Left lung (tissue), 10 donors: ENCODE data around the gene HDX. TPM values are rescaled to one million over a fixed set of nuclear protein-coding genes. Genes with fewer than 3 reads are reported as not detected.

ENCODE experiments used
- ATAC-seq: fragments of 200-7000 bp; cut with Tn5 transposase; one replicate; pipeline ENCODE4 v1.9.1; 2020; ENCODE audit warnings: moderate library complexity
- DNase-seq, 4 donors: peaks; one replicate each; pipeline ENCODE4 v3.0.0-alpha.2; 2013 to 2020
- H3K27ac ChIP-seq, 2 donors: fragments of 200-600 bp; sonication (generic) in 1 of 2; one replicate each; pipeline versions ENCODE4 v1.5.0 to v1.8.0; 2020 to 2021
- H3K27me3 ChIP-seq, 2 donors: fragments of 200-600 bp; sonication (generic) in 1 of 2; one replicate each; pipeline versions ENCODE4 v1.5.0 to v1.8.0; 2020 to 2021
- H3K36me3 ChIP-seq, 2 donors: fragments of 200-600 bp; sonication (generic) in 1 of 2; one replicate each; pipeline versions ENCODE4 v1.5.0 to v1.8.0; 2020 to 2021
- H3K4me1 ChIP-seq, 2 donors: fragments of 200-600 bp; one replicate each; pipeline ENCODE4 v1.8.0; 2021
- H3K4me3 ChIP-seq, 2 donors: fragments of 200-600 bp; sonication (generic) in 1 of 2; one replicate each; pipeline versions ENCODE4 v1.5.0 to v1.8.0; 2020 to 2021; ENCODE audit warnings: mild to moderate bottlenecking in 1 of 2
- H3K9me3 ChIP-seq, 2 donors: fragments of 200-600 bp; sonication (generic) in 1 of 2; one replicate each; pipeline versions ENCODE4 v1.5.0 to v1.8.0; 2020 to 2021
- intact Hi-C, 2 donors: fragments of 100-400 bp; cut with DNase I; formaldehyde crosslinking; loops; one replicate each; pipeline versions ENCODE4 v1.11.2 to v1.14.2; 2022
- polyA plus RNA-seq, 6 donors: library from polyadenylated mRNA; unstranded; fragments of 120-200 nt; gene quantifications; one replicate each; pipeline ENCODE4 v1.2.1, GENCODE V29; 2013; ENCODE audit not compliant: insufficient read length in 6 of 6
- total RNA-seq, 2 donors: library from RNA; stranded (reverse); fragmentation: NEBNext Ultra II Directional; extraction: Animal tissue kit (Norgen Biotek cat#: 25700); gene quantifications; one replicate each; pipeline ENCODE4 v1.2.1, GENCODE V29; 2021
- TF ChIP-seq, protein P1 (sequence below), 2 donors: fragments of 200-600 bp; sonication (generic) in 1 of 2; IDR thresholded peaks; one replicate each; pipeline versions ENCODE4 v1.5.0 to v1.8.0; 2021; ENCODE audit warnings: antibody characterized with exemption in 2 of 2
- donor health status: DM: no; HTN: yes; CAD: no.
- donor health status: DM: no; HTN: no; CAD: no.

The HDX gene
- total and polyA plus RNA-seq, 8 donors: 4.4 to 7.7 (median 6.6) TPM

DNA sequence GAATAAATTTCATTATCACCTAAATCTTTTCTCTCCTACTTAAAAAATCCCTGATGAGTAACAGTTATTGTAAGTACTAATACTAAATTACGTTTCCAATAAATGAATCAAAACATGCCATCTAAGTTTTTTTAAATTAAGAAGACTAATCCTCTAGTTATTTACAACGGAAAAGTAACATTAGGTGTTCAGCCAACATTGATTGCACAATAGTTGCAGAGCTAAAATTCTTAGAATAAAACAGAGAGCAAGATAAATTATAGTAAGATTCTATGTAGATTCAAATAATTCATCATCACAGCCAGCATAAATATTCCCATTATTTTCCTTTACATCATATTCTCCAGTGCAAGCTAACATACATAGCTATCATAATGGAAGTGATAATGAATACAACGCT lies 139.2 kb downstream of the HDX start:
- ATAC-seq: no peak
- Histone ChIP-seq H3K27ac (no peak overlapping the region), H3K9me3 (no peaks in the 10 kb centered on the region), H3K36me3 (no peaks in the 10 kb centered on the region), H3K4me3 (no peak overlapping the region), H3K4me1 (no peaks in the 10 kb centered on the region), H3K27me3 (no peaks in the 10 kb centered on the region)
- TF ChIP-seq, protein P1, sequence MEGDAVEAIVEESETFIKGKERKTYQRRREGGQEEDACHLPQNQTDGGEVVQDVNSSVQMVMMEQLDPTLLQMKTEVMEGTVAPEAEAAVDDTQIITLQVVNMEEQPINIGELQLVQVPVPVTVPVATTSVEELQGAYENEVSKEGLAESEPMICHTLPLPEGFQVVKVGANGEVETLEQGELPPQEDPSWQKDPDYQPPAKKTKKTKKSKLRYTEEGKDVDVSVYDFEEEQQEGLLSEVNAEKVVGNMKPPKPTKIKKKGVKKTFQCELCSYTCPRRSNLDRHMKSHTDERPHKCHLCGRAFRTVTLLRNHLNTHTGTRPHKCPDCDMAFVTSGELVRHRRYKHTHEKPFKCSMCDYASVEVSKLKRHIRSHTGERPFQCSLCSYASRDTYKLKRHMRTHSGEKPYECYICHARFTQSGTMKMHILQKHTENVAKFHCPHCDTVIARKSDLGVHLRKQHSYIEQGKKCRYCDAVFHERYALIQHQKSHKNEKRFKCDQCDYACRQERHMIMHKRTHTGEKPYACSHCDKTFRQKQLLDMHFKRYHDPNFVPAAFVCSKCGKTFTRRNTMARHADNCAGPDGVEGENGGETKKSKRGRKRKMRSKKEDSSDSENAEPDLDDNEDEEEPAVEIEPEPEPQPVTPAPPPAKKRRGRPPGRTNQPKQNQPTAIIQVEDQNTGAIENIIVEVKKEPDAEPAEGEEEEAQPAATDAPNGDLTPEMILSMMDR (IDR thresholded peaks at IDR 0.05): no peak
- DNase-seq: peak in 1 of 4 donors; percentile 13
- intact Hi-C loops: no loop called here

DNA sequence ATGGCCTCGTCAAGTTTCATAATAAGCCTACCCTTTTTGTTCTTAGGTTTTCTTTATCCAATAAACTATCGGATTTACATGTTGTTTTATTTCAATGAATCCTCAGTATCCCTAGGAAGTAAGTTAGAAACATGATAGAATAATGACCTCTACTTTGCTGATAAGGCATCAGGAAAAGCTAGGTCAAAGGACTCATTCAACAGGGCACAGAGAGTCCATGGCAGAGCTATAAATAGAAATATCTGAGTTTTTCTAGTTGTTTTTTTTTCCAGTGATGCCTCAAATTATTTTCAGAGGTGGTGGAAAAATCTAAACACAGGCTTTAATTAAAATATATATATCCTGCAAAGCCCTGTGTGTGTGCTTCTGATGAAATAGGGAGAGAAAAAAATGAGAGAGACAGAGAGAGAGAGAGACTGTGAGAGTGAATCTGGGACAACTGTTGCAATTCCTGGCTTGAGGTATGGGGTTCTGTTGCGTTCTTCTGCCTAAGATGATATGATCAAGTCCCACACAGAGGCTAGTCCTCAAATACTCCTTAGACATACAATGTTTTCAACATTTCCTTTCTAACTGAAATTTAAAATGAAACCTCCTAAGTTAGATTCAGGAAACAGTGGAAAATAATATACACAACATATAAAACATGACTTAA lies 139.9 kb downstream of the HDX start:
- no peak overlapping the region for H3K27ac ChIP-seq
- TF ChIP-seq, protein P1 (IDR thresholded peaks at IDR 0.05): no peak
- H3K4me3 ChIP-seq: no peak overlapping the region
- no peaks in the 10 kb centered on the region for H3K27me3 ChIP-seq
- no peaks in the 10 kb centered on the region for H3K36me3 ChIP-seq
- DNase-seq (peak in 1 of 4 donors; percentile 17), ATAC-seq (no peak)
- no peaks in the 10 kb centered on the region for H3K4me1 ChIP-seq
- H3K9me3 ChIP-seq: no peaks in the 10 kb centered on the region
- intact Hi-C loops: no loop called here

DNA sequence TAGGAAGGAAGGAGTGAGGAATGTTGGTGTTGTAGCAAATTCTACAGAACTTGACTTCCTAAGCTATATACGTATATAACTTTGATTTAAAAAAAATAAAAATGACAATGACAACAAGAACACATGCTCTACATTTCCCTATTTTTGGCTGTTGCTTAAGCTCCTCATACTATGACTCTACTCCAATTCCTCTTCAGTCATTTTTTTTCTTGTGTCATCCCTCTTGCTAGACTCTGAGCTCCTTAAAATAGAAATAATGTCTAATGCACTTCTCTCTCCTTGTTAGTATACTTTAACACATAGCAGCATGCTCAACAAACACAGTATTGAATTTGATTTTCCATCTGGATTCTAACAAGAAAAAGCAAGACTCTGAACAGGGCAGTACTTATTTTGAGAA lies 144.0 kb downstream of the HDX start:
- H3K36me3 ChIP-seq: no peaks in the 10 kb centered on the region
- H3K4me1 ChIP-seq: no peaks in the 10 kb centered on the region
- TF ChIP-seq, protein P1 (IDR thresholded peaks at IDR 0.05): no peak
- no peaks in the 10 kb centered on the region for H3K9me3 ChIP-seq
- H3K27ac ChIP-seq: no peak overlapping the region
- H3K27me3 ChIP-seq: no peaks in the 10 kb centered on the region
- H3K4me3 ChIP-seq: no peak overlapping the region
- intact Hi-C loops: no loop called here
- ATAC-seq: no peak
- no peak for DNase-seq

DNA sequence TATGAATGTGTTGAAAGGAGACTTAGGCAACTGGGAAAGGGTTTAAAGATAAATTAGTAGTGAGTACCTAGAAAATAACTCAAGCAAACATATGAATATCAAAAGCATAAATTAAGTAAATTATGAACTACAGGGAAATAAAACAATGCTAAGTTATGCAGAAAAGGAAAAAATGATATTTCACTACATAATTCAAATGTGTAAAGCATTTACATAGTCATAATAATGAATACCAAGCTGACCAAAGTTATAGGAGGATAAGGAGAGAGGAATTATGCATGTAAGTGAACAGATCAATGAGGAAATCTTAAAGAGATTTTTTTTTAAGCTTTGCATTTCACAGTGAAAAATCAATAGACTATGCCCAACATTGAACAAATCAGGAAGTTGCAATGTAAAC lies 145.0 kb downstream of the HDX start:
- Histone ChIP-seq H3K4me1 (no peaks in the 10 kb centered on the region), H3K27ac (no peak overlapping the region), H3K4me3 (no peak overlapping the region), H3K27me3 (no peaks in the 10 kb centered on the region), H3K9me3 (no peaks in the 10 kb centered on the region), H3K36me3 (no peaks in the 10 kb centered on the region)
- DNase-seq: no peak
- ATAC-seq: no peak
- intact Hi-C loops: no loop called here
- TF ChIP-seq, protein P1 (IDR thresholded peaks at IDR 0.05): no peak

DNA sequence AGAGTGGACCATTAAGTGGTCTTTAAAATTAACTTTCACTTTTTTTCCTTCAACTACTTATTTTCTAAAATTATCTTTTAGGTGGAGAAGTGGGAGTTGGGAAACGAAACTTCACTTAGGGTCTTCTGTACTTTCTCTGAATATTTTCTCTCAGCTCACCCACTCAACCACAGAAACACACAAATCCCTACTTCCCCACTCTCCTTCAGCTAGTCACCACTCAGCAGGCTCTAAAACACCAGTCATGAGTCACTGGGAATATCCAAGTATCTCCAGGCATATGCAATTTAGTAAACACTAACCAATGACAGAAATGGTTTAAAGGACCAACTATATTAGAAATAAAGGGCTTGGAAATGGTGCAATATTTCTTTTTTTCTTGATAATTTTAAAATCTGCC lies 161.3 kb downstream of the HDX start:
- DNase-seq: no peak
- no peak overlapping the region for H3K4me3 ChIP-seq
- ATAC-seq: no peak
- no peaks in the 10 kb centered on the region for H3K36me3 ChIP-seq
- no peak overlapping the region for H3K27ac ChIP-seq
- H3K27me3 ChIP-seq: no peaks in the 10 kb centered on the region
- H3K9me3 ChIP-seq: no peaks in the 10 kb centered on the region
- TF ChIP-seq, protein P1 (IDR thresholded peaks at IDR 0.05): no peak
- intact Hi-C loops: no loop called here
- H3K4me1 ChIP-seq: no peaks in the 10 kb centered on the region
